Neural progenitor cell (in vitro differentiated cells): Measurements from ENCODE around the gene TAPT1.

Experiments used
- EZH2 ChIP-seq: fragments of 200-600 bp; sonication (generic); IDR thresholded peaks from 2 replicates; pipeline ENCODE4 v1.6.1; 2017; ENCODE audit warnings: antibody characterized with exemption, mild to moderate bottlenecking, moderate library complexity
- EZH2phosphoT487 ChIP-seq: fragments of 200-600 bp; sonication (generic); IDR thresholded peaks from 2 replicates; pipeline ENCODE4 v1.6.1; 2017; ENCODE audit warnings: antibody characterized with exemption
- TF ChIP-seq, protein P1 (sequence below): fragments of 200-600 bp; sonication (generic); IDR thresholded peaks from 2 replicates; pipeline ENCODE4 v1.5.1; 2017; ENCODE audit warnings: antibody characterized with exemption, mild to moderate bottlenecking

DNA sequence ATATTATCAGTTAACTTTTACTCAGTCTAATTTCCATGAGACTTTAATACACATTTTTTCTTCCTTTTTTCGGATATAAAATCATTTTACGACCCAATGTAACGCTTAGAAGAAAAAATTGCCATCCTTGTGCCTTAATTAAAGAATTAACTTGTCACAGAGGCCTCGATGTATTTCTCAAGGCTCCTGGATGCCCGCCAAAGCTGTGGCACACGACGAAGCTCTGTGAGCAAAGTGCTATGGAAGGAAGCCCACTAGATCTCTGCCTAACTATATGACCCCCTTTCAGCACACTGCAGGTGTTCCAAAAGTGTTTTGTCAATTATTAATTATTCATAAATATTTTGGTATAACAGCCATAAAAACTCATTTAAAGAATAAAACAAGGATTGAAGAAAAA lies 54.4 kb downstream of the TAPT1 start:
- TF ChIP-seq, protein P1, sequence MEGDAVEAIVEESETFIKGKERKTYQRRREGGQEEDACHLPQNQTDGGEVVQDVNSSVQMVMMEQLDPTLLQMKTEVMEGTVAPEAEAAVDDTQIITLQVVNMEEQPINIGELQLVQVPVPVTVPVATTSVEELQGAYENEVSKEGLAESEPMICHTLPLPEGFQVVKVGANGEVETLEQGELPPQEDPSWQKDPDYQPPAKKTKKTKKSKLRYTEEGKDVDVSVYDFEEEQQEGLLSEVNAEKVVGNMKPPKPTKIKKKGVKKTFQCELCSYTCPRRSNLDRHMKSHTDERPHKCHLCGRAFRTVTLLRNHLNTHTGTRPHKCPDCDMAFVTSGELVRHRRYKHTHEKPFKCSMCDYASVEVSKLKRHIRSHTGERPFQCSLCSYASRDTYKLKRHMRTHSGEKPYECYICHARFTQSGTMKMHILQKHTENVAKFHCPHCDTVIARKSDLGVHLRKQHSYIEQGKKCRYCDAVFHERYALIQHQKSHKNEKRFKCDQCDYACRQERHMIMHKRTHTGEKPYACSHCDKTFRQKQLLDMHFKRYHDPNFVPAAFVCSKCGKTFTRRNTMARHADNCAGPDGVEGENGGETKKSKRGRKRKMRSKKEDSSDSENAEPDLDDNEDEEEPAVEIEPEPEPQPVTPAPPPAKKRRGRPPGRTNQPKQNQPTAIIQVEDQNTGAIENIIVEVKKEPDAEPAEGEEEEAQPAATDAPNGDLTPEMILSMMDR: no peak
- TF ChIP-seq EZH2 (no peak), EZH2phosphoT487 (no peak)
